CD4-positive, CD25-positive, alpha-beta regulatory T cell (primary cell): ENCODE measurements around the gene DNAAF2. TPM values are rescaled to one million over a fixed set of nuclear protein-coding genes. Genes with fewer than 3 reads are reported as not detected.

Experiments used
- ATAC-seq, 2 donors: fragments of 150-1000 bp; cut with Tn5 transposase; one replicate each; pipeline ENCODE4 v1.10.0; 2021; ENCODE audit warnings: low read depth in 2 of 2, moderate number of reproducible peaks in 2 of 2, moderate library complexity in 1 of 2
- DNase-seq, 3 donors: peaks; one replicate each; pipeline versions ENCODE4 v3.0.0 to v3.0.0-alpha.2; 2012 to 2022; ENCODE audit warnings: mixed read lengths in 1 of 3
- H3K27ac ChIP-seq: one replicate; pipeline ENCODE4 v1.7.0; 2013; ENCODE audit warnings: mild to moderate bottlenecking, low read length; ENCODE audit not compliant: insufficient read depth, poor library complexity, severe bottlenecking
- H3K27me3 ChIP-seq: one replicate; pipeline ENCODE4 v1.7.0; 2013; ENCODE audit warnings: low read length; ENCODE audit not compliant: control insufficient read depth, insufficient read depth
- H3K36me3 ChIP-seq: one replicate; pipeline ENCODE4 v1.7.0; 2013; ENCODE audit warnings: mild to moderate bottlenecking, low read length, moderate library complexity; ENCODE audit not compliant: control insufficient read depth, insufficient read depth
- H3K4me1 ChIP-seq: 2 replicates; pipeline ENCODE4 v1.7.0; 2013; ENCODE audit warnings: mild to moderate bottlenecking, low read length; ENCODE audit not compliant: insufficient read depth, control insufficient read depth, poor library complexity, severe bottlenecking
- H3K4me3 ChIP-seq: one replicate; pipeline ENCODE4 v1.7.0; 2013; ENCODE audit warnings: low read depth, mild to moderate bottlenecking, low read length, moderate library complexity
- H3K9me3 ChIP-seq, 2 experiments: 1 replicate in 1 of 2; 2 replicates in 1 of 2; pipeline ENCODE4 v1.7.0; 2013; ENCODE audit warnings: low read length in 2 of 2, mild to moderate bottlenecking in 1 of 2, moderate library complexity in 1 of 2; ENCODE audit not compliant: control insufficient read depth in 2 of 2
- H3K27ac Mint-ChIP-seq, 3 donors: one replicate each; pipeline ENCODE4 v1.8.0; 2020 to 2022; ENCODE audit warnings: mild to moderate bottlenecking in 3 of 3, mixed read lengths in 3 of 3, moderate library complexity in 2 of 3
- H3K27me3 Mint-ChIP-seq: one replicate; pipeline ENCODE4 v1.8.0; 2022; ENCODE audit warnings: mild to moderate bottlenecking, mixed read lengths
- H3K36me3 Mint-ChIP-seq: one replicate; pipeline ENCODE4 v1.8.0; 2020; ENCODE audit warnings: mixed read lengths
- H3K4me1 Mint-ChIP-seq, 4 donors: one replicate each; pipeline ENCODE4 v1.8.0; 2020 to 2022; ENCODE audit warnings: mixed read lengths in 4 of 4, mild to moderate bottlenecking in 1 of 4
- H3K4me3 Mint-ChIP-seq, 4 donors: one replicate each; pipeline ENCODE4 v1.8.0; 2020 to 2022; ENCODE audit warnings: mild to moderate bottlenecking in 4 of 4, mixed read lengths in 4 of 4, moderate library complexity in 3 of 4
- H3K9me3 Mint-ChIP-seq, 7 donors: one replicate each; pipeline ENCODE4 v1.8.0; 2020 to 2022; ENCODE audit warnings: mixed read lengths in 7 of 7, mild to moderate bottlenecking in 3 of 7, moderate library complexity in 2 of 7
- polyA plus RNA-seq, 4 donors: library from polyadenylated mRNA; unstranded; fragments of 300-500 nt; fragmentation: Illumina TruSeq; gene quantifications; one replicate each; pipeline ENCODE4 v1.2.3, GENCODE V29; 2021
- total RNA-seq: library from RNA; stranded (reverse); gene quantifications from one replicate; pipeline ENCODE4 v1.2.3, GENCODE V29; 2022

DNAAF2 gene
- total and polyA plus RNA-seq, 5 donors from 2014 or later: 9.5 to 24.6 (median 18.9) TPM

GRCh38 chr14:49612251-49612650, 22.8 kb downstream of the DNAAF2 start:
- no peak for DNase-seq
- H3K9me3 Mint-ChIP-seq: no peaks in the 10 kb centered on the region

GRCh38 chr14:49607583-49607982, 27.5 kb downstream of the DNAAF2 start:
- Mint-ChIP-seq H3K9me3 (no peaks in the 10 kb centered on the region), H3K27me3 (no peaks in the 10 kb centered on the region), H3K27ac (no peak overlapping the region), H3K4me3 (no peak overlapping the region), H3K4me1 (peaks cover 0 to 16% (median 7%) of the 10 kb centered on the region in 4 donors), H3K36me3 (no peaks in the 10 kb centered on the region)
- peaks cover 15% of the 10 kb centered on the region for H3K36me3 ChIP-seq
- H3K9me3 ChIP-seq: no peaks in the 10 kb centered on the region
- DNase-seq: no peak
- peaks cover 3% of the 10 kb centered on the region for H3K4me1 ChIP-seq
- no peak for ATAC-seq
- no peak overlapping the region for H3K27ac ChIP-seq
- no peak overlapping the region for H3K4me3 ChIP-seq
- H3K27me3 ChIP-seq: no peaks in the 10 kb centered on the region

More at GRCh38 chr14:49612251-49612650, 22.8 kb downstream of the DNAAF2 start:
- H3K27ac ChIP-seq: no peak overlapping the region
- no peak overlapping the region for H3K4me3 ChIP-seq
- Mint-ChIP-seq H3K27ac (no peak overlapping the region), H3K36me3 (peaks cover 4% of the 10 kb centered on the region), H3K4me3 (no peak overlapping the region), H3K4me1 (peaks cover 4 to 22% (median 8%) of the 10 kb centered on the region in 4 donors), H3K27me3 (no peaks in the 10 kb centered on the region)
- H3K27me3 ChIP-seq: no peaks in the 10 kb centered on the region
- ATAC-seq: no peak
- peaks cover 5% of the 10 kb centered on the region for H3K36me3 ChIP-seq
- H3K4me1 ChIP-seq: peaks cover 3% of the 10 kb centered on the region
- no peaks in the 10 kb centered on the region for H3K9me3 ChIP-seq

GRCh38 chr14:49598485-49599300, 36.4 kb downstream of the DNAAF2 start, which contains the start of gene LRR1:
Gene LRR1, plus strand, starts transcription at chr14:49598940. Its CDS starts 81 bp downstream, at chr14:49599021.
- H3K27me3 ChIP-seq: no peaks in the 10 kb centered on the region
- peak within 1 kb of the TSS; percentile 97 for H3K4me3 ChIP-seq
- H3K27ac ChIP-seq: peak within 1 kb of the TSS; percentile 91
- Mint-ChIP-seq H3K9me3 (peaks cover 0 to 1% (median 0%) of the 10 kb centered on the region in 7 donors), H3K36me3 (no peaks in the 10 kb centered on the region), H3K27me3 (no peaks in the 10 kb centered on the region), H3K4me3 (peak within 1 kb of the TSS; percentile 97 to 99 (median 98)), H3K4me1 (peaks cover 23 to 39% (median 31%) of the 10 kb centered on the region in 4 donors), H3K27ac (peak within 1 kb of the TSS; percentile 98 to 99 (median 99))
- peak; percentile 77 to 89 (median 86) for DNase-seq
- ATAC-seq: peak; percentile 87
- H3K4me1 ChIP-seq: peaks cover 22% of the 10 kb centered on the region
- peaks cover 2% of the 10 kb centered on the region for H3K36me3 ChIP-seq
- no peaks in the 10 kb centered on the region for H3K9me3 ChIP-seq

- Histone ChIP-seq H3K27ac (peak overlapping the region; percentile 91), H3K4me1 (peaks cover 22% of the 10 kb centered on the region), H3K36me3 (peaks cover 1% of the 10 kb centered on the region), H3K9me3 (no peaks in the 10 kb centered on the region), H3K4me3 (peak overlapping the region; percentile 97), H3K27me3 (no peaks in the 10 kb centered on the region)
- peaks cover 23 to 39% (median 31%) of the 10 kb centered on the region in 4 donors for H3K4me1 Mint-ChIP-seq
- no peaks in the 10 kb centered on the region for H3K36me3 Mint-ChIP-seq
- ATAC-seq (peak in 1 of 2 donors; percentile 1), DNase-seq (no peak)
- peaks cover 0 to 1% (median 0%) of the 10 kb centered on the region in 7 donors for H3K9me3 Mint-ChIP-seq
- H3K4me3 Mint-ChIP-seq: peak overlapping the region; percentile 97 to 99 (median 98)
- no peaks in the 10 kb centered on the region for H3K27me3 Mint-ChIP-seq
- H3K27ac Mint-ChIP-seq: peak overlapping the region; percentile 98 to 99 (median 99)
Measured at GRCh38 chr14:49598189-49598484, 36.9 kb downstream of the DNAAF2 start.

GRCh38 chr14:49594347-49595091, 40.5 kb downstream of the DNAAF2 start:
- Mint-ChIP-seq H3K36me3 (no peaks in the 10 kb centered on the region), H3K4me1 (peaks cover 15 to 29% (median 21%) of the 10 kb centered on the region in 4 donors), H3K27me3 (no peaks in the 10 kb centered on the region), H3K27ac (peak overlapping the region in 1 of 3 donors; percentile 32), H3K4me3 (peak overlapping the region in 1 of 4 donors; percentile 81), H3K9me3 (peaks cover 0 to 2% (median 0%) of the 10 kb centered on the region in 7 donors)
- Histone ChIP-seq H3K9me3 (no peaks in the 10 kb centered on the region), H3K4me3 (no peak overlapping the region), H3K36me3 (no peaks in the 10 kb centered on the region), H3K27ac (no peak overlapping the region), H3K27me3 (no peaks in the 10 kb centered on the region), H3K4me1 (peaks cover 17% of the 10 kb centered on the region)
- DNase-seq (peak in 1 of 3 donors; percentile 26), ATAC-seq (no peak)

GRCh38 chr14:49593016-49593415, 42.0 kb downstream of the DNAAF2 start:
- DNase-seq (no peak), ATAC-seq (no peak)
- Histone ChIP-seq H3K36me3 (no peaks in the 10 kb centered on the region), H3K27ac (no peak overlapping the region), H3K9me3 (no peaks in the 10 kb centered on the region), H3K4me1 (peaks cover 15% of the 10 kb centered on the region), H3K27me3 (no peaks in the 10 kb centered on the region), H3K4me3 (no peak overlapping the region)
- Mint-ChIP-seq H3K27me3 (no peaks in the 10 kb centered on the region), H3K27ac (no peak overlapping the region), H3K36me3 (no peaks in the 10 kb centered on the region), H3K4me1 (peaks cover 8 to 18% (median 13%) of the 10 kb centered on the region in 4 donors), H3K4me3 (no peak overlapping the region), H3K9me3 (peaks cover 0 to 2% (median 0%) of the 10 kb centered on the region in 7 donors)

GRCh38 chr14:49589387-49589786, 45.7 kb downstream of the DNAAF2 start:
- Histone ChIP-seq H3K4me1 (peaks cover 4% of the 10 kb centered on the region), H3K27ac (no peak overlapping the region), H3K36me3 (peaks cover 3% of the 10 kb centered on the region), H3K9me3 (no peaks in the 10 kb centered on the region), H3K27me3 (no peaks in the 10 kb centered on the region), H3K4me3 (no peak overlapping the region)
- ATAC-seq (no peak), DNase-seq (no peak)
- H3K4me1 Mint-ChIP-seq: peaks cover 8 to 30% (median 19%) of the 10 kb centered on the region in 4 donors
- H3K4me3 Mint-ChIP-seq: peak overlapping the region in 2 of 4 donors; percentile 7 to 28
- H3K27ac Mint-ChIP-seq: peak overlapping the region in 1 of 3 donors; percentile 67
- H3K9me3 Mint-ChIP-seq: peaks cover 0 to 7% (median 0%) of the 10 kb centered on the region in 7 donors
- H3K27me3 Mint-ChIP-seq: peaks cover 11% of the 10 kb centered on the region
- H3K36me3 Mint-ChIP-seq: peaks cover 9% of the 10 kb centered on the region
